ENCODE results near the gene NDUFA11. TPM values are rescaled to one million over a fixed set of nuclear protein-coding genes. Genes with fewer than 3 reads are reported as not detected.
"Not testable (repeated sequence)": the region's sequence is repeated elsewhere in the genome, so short reads cannot be mapped to it uniquely, and the experiment has no call there.

NDUFA11 gene
- total RNA-seq, 1 experiment from 2014 or later: 143 TPM

DNA sequence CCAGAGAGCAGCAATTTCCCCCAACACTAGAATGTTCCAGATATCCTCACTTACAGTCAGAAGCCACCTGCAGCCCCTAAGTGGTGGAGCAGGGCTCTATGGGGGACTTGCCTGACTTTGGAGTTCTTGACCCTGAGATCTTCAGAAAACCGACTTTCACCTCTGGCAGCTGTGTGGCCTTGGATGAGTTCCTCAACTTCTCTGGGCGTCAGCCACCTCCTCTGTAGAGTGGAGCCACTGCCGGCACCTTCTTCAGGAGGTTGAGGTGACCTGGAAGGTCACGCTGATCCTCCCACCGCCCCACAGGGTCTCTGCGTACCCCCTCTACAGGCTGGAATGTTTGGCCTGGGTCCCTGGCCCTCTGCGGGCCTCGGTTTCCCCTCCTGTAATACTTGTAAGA is 26.2 kb downstream of the NDUFA11 start:
- H3K9me3 Mint-ChIP-seq (ENCODE audit: low read depth, unreplicated experiment): no peaks in the 10 kb centered on the region
- CTCF ChIA-PET: no interaction called here
- H3K4me3 Mint-ChIP-seq (ENCODE audit: low read depth, unreplicated experiment): no peak overlapping the region
- no peak overlapping the region for H3K27ac Mint-ChIP-seq (ENCODE audit: unreplicated experiment)
- TF ChIP-seq, protein P1, sequence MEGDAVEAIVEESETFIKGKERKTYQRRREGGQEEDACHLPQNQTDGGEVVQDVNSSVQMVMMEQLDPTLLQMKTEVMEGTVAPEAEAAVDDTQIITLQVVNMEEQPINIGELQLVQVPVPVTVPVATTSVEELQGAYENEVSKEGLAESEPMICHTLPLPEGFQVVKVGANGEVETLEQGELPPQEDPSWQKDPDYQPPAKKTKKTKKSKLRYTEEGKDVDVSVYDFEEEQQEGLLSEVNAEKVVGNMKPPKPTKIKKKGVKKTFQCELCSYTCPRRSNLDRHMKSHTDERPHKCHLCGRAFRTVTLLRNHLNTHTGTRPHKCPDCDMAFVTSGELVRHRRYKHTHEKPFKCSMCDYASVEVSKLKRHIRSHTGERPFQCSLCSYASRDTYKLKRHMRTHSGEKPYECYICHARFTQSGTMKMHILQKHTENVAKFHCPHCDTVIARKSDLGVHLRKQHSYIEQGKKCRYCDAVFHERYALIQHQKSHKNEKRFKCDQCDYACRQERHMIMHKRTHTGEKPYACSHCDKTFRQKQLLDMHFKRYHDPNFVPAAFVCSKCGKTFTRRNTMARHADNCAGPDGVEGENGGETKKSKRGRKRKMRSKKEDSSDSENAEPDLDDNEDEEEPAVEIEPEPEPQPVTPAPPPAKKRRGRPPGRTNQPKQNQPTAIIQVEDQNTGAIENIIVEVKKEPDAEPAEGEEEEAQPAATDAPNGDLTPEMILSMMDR (IDR thresholded peaks at IDR 0.05; ENCODE audit: unreplicated experiment): no peak
- intact Hi-C loops (cut with micrococcal nuclease; ENCODE audit: unreplicated experiment): no loop called here
- H3K27me3 Mint-ChIP-seq (ENCODE audit: unreplicated experiment): peaks cover 6% of the 10 kb centered on the region
- no peak for DNase-seq
- no TSS peak for BruUV-seq (replicated peaks)
- H3K4me1 Mint-ChIP-seq (ENCODE audit: low read depth, unreplicated experiment): no peaks in the 10 kb centered on the region
- H3K36me3 Mint-ChIP-seq (ENCODE audit: insufficient read depth, unreplicated experiment): no peaks in the 10 kb centered on the region

DNA sequence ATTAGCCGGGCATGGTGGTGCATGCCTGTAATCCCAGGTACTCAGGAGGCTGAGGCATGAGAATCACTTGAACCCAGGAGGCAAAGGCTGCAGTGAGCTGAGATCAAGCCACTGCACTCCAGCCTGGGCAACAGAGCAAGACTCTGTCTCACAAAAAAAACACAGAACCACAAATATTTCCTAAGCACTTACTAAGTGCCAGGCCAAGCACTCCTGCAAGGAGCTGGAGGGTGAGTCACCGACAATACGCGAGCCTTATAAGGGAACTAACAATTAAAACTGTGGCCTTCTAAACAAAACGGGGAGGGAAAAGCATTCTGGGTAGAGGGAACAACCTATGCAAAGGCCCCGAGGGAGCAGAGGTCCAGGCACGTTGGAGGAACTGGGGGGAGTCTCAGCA is 29.1 kb downstream of the NDUFA11 start:
- H3K4me3 Mint-ChIP-seq (ENCODE audit: low read depth, unreplicated experiment); H3K9me3 Mint-ChIP-seq (ENCODE audit: low read depth, unreplicated experiment); H3K27ac Mint-ChIP-seq (ENCODE audit: unreplicated experiment); H3K27me3 Mint-ChIP-seq (ENCODE audit: unreplicated experiment); intact Hi-C loops (cut with micrococcal nuclease; ENCODE audit: unreplicated experiment); CTCF ChIA-PET; H3K36me3 Mint-ChIP-seq (ENCODE audit: insufficient read depth, unreplicated experiment); DNase-seq; BruUV-seq (replicated peaks); H3K4me1 Mint-ChIP-seq (ENCODE audit: low read depth, unreplicated experiment): not testable (repeated sequence)

DNA sequence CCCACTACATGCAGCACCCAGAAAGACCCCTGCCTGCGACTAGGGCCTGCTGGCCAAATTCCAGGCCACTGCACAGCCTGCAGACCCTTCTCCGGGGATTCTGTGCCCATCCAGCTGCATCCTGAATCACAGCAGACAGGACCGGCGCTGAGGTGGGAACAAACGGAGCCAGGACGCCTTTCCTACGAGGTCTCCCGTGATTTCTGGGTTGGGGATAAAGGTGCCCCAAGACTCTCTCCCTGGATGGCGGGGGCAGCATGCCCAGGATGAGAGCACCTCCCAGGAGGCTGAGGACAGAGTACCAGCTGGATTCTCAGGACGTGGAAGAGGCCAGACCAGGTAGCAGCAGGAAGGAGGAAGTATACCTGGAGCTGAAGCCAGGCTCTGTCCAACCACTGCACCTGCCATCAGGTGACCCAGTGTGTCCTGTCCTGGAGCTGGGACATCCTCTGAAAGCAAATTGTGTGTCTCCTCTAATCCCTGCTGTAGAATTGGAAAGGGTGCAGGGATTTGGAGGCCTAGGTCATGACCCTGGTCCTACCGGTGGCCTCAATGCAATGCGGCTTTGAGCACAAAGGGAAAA is 29.9 kb downstream of the NDUFA11 start:
- CTCF ChIA-PET: no interaction called here
- intact Hi-C loops (cut with micrococcal nuclease; ENCODE audit: unreplicated experiment): no loop called here
- no peak overlapping the region for H3K4me3 Mint-ChIP-seq (ENCODE audit: low read depth, unreplicated experiment)
- TF ChIP-seq, protein P1 (IDR thresholded peaks at IDR 0.05; ENCODE audit: unreplicated experiment): no peak
- H3K27me3 Mint-ChIP-seq (ENCODE audit: unreplicated experiment): no peaks in the 10 kb centered on the region
- no TSS peak for BruUV-seq (replicated peaks)
- H3K36me3 Mint-ChIP-seq (ENCODE audit: insufficient read depth, unreplicated experiment): no peaks in the 10 kb centered on the region
- no peaks in the 10 kb centered on the region for H3K4me1 Mint-ChIP-seq (ENCODE audit: low read depth, unreplicated experiment)
- DNase-seq: no peak
- H3K9me3 Mint-ChIP-seq (ENCODE audit: low read depth, unreplicated experiment): no peaks in the 10 kb centered on the region
- H3K27ac Mint-ChIP-seq (ENCODE audit: unreplicated experiment): no peak overlapping the region

DNA sequence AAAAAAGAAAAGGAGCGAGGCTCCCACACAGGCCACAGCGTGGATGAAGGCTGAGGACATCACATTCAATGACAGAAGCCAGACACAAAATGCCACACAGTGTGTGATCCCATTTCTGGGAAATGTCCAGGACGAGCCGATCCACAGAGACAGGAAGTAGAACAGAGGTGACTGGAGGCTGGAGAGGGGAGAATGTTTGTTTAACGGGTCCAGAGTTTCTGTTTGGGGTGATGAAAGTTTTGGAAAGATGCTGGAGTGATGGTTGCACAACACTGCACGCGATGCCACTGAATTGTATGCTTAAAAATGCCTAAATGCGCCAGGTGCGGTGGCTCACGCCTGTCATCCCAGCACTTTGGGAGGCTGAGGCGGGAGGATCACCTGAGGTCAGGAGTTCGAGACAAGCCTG is 32.6 kb downstream of the NDUFA11 start:
- no peak overlapping the region for H3K4me3 Mint-ChIP-seq (ENCODE audit: low read depth, unreplicated experiment)
- TF ChIP-seq, protein P1 (IDR thresholded peaks at IDR 0.05; ENCODE audit: unreplicated experiment): no peak
- no peaks in the 10 kb centered on the region for H3K9me3 Mint-ChIP-seq (ENCODE audit: low read depth, unreplicated experiment)
- BruUV-seq (replicated peaks): no TSS peak
- H3K36me3 Mint-ChIP-seq (ENCODE audit: insufficient read depth, unreplicated experiment): no peaks in the 10 kb centered on the region
- DNase-seq: no peak
- no peak overlapping the region for H3K27ac Mint-ChIP-seq (ENCODE audit: unreplicated experiment)
- peaks cover 7% of the 10 kb centered on the region for H3K27me3 Mint-ChIP-seq (ENCODE audit: unreplicated experiment)
- H3K4me1 Mint-ChIP-seq (ENCODE audit: low read depth, unreplicated experiment): no peaks in the 10 kb centered on the region
- intact Hi-C loops (cut with micrococcal nuclease; ENCODE audit: unreplicated experiment): no loop called here
- CTCF ChIA-PET: interaction anchor here (0.6 kb wide), 1 partner anchor 9 kb away, joined by 6 read pairs; no protein-coding TSS in a partner anchor

Measured in Calu3 (cell line).